Fibroblast of villous mesenchyme (primary cell): ENCODE results near the gene RAPGEF2. TPM values are rescaled to one million over a fixed set of nuclear protein-coding genes. Genes with fewer than 3 reads are reported as not detected.

Experiments
- DNase-seq: peaks from one replicate; pipeline ENCODE4 v3.0.0-alpha.2; 2010; ENCODE audit warnings: low read depth
- H3K4me3 ChIP-seq: 2 replicates; pipeline ENCODE4 v1.5.1; 2011; ENCODE audit warnings: low read depth, mild to moderate bottlenecking, low read length
- CTCF ChIP-seq: IDR thresholded peaks from 2 replicates; pipeline ENCODE4 v1.5.1; 2012; ENCODE audit warnings: low read depth, mild to moderate bottlenecking, low read length; ENCODE audit not compliant: insufficient read depth
- total RNA-seq: library from RNA; depleted of rRNA; stranded (reverse); fragments of >200 nt; gene quantifications from 2 replicates; pipeline ENCODE4 v1.2.3, GENCODE V29; 2012

Gene RAPGEF2
- total RNA-seq, 1 donor = 47.1 TPM

GRCh38 chr4:159138436-159138835, 35.6 kb downstream of the RAPGEF2 start:
- no peak for DNase-seq
- TF ChIP-seq CTCF = no peak
- H3K4me3 ChIP-seq = no peak overlapping the region

GRCh38 chr4:159141193-159141592, 38.3 kb downstream of the RAPGEF2 start:
- no peak overlapping the region for H3K4me3 ChIP-seq
- no peak for DNase-seq
- no peak for TF ChIP-seq CTCF

- H3K4me3 ChIP-seq = no peak overlapping the region
- TF ChIP-seq CTCF = no peak
- DNase-seq = no peak
These were observed 39.4 kb downstream of the RAPGEF2 start for GRCh38 chr4:159142241-159142640.

- no peak for DNase-seq
- TF ChIP-seq CTCF = no peak
- H3K4me3 ChIP-seq = no peak overlapping the region
These were observed 40.0 kb downstream of the RAPGEF2 start for GRCh38 chr4:159142681-159143384.

- H3K4me3 ChIP-seq = no peak overlapping the region
- TF ChIP-seq CTCF = no peak
- DNase-seq = no peak
These were observed 40.8 kb downstream of the RAPGEF2 start for GRCh38 chr4:159143687-159144086.

GRCh38 chr4:159144112-159144694, 41.3 kb downstream of the RAPGEF2 start:
- DNase-seq = no peak
- no peak for TF ChIP-seq CTCF
- no peak overlapping the region for H3K4me3 ChIP-seq

- no peak for DNase-seq
- TF ChIP-seq CTCF = no peak
- H3K4me3 ChIP-seq = no peak overlapping the region
These were observed 42.6 kb downstream of the RAPGEF2 start for GRCh38 chr4:159145318-159145991.
